GM18505 (cell line): ENCODE data around the gene UBL7.

Experiments
- ATAC-seq: cut with Tn5 transposase; IDR thresholded peaks from one replicate; pipeline ENCODE4 v1.9.1; 2021; ENCODE audit not compliant: unreplicated experiment
- POLR2A ChIP-seq: IDR thresholded peaks from 4 replicates; pipeline ENCODE4 v1.6.1; 2011; ENCODE audit warnings: borderline replicate concordance; ENCODE audit not compliant: insufficient read depth, insufficient read length; ENCODE audit errors: extremely low read depth

The UBL7 gene

DNA sequence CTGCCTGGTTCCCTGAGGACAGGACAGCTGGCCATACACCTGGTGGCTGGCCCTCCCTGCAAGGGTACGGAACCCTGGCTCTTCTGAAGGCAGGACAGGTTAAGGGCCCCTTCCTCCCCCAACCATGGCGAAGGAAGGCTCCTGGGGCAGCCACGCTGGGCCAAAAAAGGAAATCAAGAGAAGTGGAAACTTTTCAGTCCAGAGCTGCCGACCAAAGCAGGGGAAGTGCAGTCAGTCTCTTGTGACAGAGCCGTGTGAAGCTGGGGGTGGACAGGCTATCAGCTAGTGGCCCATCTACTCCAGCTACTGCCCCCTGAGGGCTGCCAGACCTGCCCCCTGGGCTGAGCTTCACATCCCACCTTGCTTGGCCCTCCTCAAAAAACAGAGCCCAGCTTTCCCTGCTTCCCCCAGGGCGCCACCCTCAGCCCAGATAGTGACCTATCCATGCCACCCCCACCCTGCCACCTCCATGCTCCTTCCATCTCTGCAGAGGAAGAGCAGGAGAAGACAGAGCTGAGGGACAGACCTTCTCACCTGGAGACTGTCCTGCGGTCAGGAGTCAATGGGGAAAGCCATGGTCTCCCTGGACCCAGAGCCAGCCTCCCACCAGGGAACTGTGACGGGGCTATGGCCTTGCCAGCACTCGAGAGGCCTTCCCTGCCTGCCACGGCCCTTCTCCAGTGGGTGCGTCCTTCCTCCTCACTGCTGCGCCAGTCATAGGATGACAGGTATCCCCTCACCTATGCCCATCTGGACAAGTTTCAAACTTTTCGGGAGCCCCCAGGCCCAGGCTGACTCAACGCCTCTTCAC lies 31.8 kb downstream of the UBL7 start:
- ATAC-seq, result no peak
- no peak for TF ChIP-seq POLR2A

DNA sequence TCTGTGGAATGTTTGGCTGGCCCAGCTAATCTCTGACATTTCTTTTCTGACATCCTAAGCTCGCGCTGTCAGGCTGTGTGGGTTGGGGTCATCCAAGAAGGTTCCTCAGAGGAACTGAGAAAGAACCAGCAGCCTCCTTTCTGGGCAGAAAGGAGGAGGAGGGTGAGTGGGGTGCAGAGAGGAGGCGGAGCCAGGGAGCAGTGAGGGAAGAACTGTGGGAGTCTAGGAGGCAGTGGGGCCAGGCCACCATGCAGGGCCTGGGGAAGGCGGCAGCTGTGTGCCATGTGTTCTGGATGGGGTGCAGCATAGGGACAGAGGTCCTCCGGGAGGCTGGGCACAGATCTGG lies 32.5 kb downstream of the UBL7 start:
- ATAC-seq, result no peak
- no peak for TF ChIP-seq POLR2A

DNA sequence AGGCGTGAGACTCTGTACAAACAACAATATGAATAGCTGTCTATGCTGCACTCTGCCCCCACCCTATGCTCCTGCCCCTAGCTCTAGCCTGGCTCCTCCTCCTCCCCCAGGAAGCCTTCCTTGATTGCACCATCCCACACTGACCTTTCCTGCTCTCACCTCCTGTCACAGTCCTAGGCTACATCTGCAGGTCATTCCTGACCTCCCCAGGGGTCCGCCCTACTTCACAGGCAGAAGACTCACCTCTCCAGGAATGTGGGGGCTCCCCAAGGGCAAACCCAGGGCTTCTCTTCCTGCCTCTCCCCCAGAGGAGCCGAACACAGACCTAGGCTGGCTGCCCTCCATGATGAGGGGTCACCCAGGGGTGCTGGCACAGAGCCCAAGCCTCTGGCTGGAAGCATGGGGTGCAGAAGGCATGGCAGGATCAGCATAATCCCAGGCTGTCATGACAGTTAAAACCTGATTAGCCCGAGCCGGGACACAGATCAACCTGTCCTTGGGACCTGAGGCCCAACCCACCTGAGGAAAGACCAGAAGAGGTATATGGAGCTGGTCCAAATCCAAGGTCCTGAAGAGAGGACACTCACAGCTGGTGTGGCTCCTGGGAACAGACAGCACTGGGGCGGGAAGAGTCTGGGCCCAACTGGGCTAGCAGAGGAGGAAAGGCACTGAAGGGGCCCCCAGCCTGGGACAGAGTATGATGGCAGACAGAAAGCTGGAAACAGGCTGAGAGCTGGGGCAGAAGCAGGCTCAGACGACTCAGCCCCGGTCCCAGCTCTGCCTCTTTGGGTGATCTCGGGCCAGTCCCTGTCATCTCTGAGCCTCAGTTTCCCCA lies 33.1 kb downstream of the UBL7 start:
- TF ChIP-seq POLR2A, result no peak
- no peak for ATAC-seq

DNA sequence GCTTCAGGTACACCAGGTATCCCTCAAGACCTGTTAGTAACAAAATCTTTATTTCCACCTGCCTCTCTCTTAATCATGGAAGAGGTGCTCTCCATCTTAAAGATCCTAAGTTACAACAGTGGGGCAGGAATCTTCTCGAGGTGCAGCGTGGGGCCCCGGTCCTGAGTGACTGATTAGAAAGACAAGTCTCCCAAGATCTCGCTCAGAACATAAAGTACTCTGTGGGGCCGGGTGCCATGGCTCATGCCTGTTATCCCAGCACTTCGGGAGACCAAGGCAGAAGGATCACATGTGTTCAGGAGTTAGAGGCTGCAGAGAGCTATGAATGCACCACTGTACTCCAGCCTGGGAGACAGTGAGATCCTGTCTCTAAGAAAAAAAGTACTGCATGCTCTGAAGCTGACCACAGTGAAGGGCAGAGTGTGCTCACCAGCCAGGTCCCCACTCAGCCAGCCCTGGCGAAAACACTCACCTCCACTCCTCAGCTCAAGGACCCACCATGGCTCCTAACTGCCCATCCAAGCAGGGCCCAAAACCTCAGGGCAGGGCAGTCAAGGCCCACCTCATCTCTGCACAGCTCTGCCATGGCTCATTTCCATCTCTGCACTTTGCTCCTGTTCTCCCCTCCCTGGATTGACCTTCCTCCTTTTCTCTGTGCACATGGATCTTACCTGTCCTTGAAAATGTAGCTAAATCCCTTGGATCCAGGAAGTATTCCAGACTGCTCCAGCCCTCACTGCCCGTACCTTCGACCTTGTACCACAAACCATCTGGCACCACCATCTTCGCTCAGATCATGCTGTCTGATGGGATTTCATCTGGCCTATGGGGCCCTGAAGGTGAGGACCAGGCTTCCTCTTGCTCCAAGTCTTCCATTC lies 34.3 kb downstream of the UBL7 start:
- no peak for ATAC-seq
- TF ChIP-seq POLR2A, result peak; percentile 36

DNA sequence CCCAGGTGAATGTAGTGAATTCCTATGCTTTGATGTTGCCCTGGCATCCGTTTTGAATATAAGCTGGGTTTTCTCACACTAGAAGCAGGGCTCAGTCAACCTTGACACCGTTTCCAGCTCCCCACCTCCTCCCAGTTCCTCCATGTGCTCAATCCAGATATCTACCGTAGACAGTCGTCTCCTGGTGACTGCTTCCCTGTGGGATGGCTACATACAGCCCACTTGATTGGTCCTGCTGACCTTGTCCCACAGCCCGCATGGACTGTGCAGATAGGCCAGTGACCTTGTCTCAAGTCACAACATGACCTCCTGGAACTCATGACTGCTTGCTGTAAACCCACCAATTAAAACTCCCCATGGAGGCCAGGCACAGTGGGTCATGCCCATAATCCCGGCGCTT lies 35.3 kb downstream of the UBL7 start:
- no peak for TF ChIP-seq POLR2A
- no peak for ATAC-seq

DNA sequence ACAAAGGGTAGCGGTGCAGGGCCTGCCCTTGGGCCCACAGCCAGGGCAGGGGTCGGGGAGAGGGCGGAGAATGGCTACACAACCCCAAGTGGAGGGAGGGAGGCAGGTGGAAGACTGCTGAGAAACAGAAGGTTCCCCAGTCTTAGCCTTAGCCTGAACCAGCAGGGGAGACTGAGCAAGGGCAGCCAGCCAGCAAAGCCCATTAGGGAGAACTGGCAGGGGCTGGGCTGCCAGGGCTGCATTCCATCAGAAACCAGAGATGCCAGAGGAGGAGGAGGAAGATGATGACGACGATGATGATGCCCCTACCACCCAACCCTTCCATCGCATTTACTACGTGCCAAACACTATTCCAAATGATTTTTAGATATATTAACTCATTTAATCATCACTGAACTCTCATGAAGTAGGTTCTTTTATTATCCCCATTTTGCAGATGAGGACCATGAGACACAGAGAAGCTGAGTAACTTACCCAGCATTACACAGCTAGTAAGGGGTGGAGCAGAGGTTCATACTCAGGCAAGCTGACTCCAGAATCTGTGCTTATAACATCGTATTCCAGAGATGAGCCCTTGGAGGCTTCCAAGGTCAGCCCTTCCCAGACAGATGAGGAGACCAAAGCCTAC lies 35.9 kb downstream of the UBL7 start:
- TF ChIP-seq POLR2A, result no peak

DNA sequence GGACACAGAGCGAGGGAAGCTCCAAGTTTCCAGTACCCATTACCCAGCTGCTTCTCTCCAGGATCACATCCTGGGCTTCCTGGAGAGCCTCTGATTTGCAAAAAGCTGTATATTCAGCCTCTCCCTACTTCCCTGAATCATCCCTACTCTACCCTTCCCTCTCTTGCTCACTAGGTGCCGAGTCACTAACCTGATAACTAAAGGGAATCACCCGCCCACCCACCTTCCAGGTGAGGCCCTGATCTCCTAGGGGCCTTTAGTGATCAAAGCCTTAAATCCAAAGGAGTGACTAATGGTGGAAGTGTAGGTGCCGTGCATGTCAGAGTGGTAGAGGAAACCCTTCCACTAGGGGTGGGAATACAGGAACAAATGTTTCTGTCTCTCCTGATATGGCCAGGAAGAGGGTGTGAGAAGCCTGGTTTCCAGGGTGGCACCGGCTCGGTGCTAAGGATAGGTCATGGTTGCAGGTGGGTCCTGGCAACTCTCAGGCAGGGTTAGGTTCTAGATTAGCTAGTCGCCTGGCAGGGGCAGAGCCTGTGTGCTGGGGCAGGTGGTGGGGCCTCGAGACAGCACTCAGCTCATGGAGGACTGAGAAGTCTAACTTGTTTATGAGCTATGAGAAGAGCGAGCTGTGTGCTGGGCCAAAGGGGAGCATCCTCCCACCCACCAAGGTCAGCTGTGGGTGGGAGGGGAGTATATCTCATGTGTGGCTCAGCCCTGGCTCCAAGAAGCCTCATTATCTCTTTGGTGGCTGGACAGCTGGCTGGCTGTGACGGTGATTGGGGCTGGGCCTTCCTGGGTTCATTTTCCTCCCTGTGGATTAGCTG lies 37.3 kb downstream of the UBL7 start:
- no peak for TF ChIP-seq POLR2A
- ATAC-seq, result no peak

More for the DNA sequence above, 35.9 kb downstream of the UBL7 start:
- ATAC-seq, result no peak

DNA sequence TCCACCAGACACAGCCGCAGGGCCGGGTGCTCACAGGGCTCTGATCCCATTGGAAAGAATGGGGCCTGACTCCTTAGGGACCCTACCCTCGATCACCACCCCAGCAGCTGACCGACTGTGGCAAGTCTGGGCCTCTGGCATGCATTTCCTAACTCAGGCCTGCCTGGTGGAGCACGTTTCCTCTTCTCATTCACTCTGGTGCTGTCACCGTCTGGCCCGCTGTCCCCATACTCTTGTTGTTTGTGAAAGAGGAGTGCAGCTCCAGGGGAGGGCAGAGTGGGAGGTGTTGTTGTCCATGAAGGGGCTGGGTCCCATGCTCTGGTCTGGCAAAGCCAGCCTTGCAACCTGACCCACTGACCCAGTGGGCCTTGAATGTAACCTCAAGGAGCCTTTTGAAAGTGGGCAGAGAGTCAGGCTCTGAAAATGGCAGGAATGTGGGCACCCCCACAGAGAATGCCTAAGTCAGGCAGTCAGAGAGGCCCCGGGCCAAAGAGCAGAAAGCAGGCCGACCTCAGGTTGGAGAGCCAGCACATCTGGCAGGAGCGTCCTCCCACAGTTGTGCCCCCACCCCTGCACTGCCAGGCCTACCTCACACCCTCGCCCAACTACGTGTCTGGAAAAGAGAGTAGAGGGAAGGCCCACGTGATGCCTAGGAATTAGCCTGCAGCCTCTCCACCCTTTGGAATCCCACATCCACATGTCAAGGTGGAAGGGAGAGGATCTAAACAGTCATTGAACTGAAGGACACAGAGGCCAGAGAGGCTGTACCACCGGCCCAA lies 38.1 kb downstream of the UBL7 start:
- no peak for ATAC-seq
- peak; percentile 19 for TF ChIP-seq POLR2A

DNA sequence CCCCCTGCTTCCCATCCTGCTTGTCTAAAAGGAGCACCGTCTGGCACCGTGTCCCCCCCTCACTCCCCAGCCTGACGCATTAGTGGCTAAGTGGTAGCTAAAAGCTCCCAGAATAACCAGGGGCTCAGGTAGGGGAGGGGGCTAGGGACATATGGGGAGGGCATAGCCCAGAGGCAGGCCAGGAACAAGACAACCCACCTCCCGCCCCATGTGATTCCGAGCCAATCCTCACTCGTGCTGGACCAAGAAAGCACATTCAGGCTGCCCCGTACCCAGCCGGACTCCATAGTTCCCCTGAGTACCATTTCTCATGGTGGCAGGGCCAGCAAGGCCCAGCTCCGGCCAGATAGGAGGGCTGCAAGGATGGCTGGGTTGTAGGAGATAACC lies 38.7 kb downstream of the UBL7 start:
- no peak for ATAC-seq
- TF ChIP-seq POLR2A, result no peak

DNA sequence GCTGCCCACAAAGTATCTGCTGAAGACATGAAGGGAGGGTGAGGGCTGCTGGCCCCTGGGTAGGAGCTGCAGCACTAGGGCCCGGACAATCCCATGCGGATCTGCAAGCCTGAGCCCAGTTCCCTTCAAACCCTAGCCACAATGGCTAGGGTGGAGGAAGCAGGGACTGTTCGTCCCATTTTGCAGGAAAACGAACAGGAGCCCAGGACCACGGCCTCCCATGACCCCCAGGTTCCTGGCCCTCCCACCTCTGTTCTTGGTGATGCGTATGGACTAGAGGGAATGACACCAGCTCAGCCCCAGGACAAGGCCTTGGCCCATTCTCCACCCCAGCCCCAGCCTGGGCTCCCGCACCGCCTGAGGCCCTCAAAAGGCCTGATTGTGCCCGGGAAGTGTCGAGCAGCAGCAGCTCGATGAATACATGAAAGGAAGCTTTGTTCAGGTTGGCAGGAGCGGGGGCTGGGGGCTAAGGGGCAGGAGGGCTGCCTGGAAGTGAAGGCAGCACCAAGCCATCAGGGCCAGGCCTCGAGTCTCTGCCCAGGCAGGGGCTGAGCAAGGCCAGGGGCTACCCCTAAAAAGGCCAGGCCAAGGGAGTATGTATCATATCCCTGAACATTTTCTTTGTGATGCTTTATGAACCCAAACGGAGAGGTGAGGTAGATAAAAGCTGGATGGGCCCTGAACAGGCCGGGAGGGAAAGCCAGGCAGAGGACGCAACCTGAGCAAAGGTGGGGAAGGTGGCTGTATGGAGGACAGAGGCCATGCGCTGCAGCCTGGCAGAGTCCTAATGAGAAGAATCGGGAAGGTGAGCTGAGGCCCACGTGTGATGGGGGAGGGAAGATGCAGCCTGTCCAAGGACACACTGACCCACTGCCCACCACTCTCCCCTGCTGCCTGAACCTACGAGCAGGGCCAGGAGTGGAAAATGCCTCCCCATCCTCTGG lies 39.4 kb downstream of the UBL7 start:
- TF ChIP-seq POLR2A, result no peak
- ATAC-seq, result no peak
